ENCODE data around the gene NXF3. TPM values are rescaled to one million over a fixed set of nuclear protein-coding genes. Genes with fewer than 3 reads are reported as not detected.
"Not testable (repeated sequence)": the region's sequence is repeated elsewhere in the genome, so short reads cannot be mapped to it uniquely, and the experiment has no call there.

The NXF3 gene
- total RNA-seq, result not detected in 2 replicates

GRCh38 chrX:103092942-103093341, at the start of gene NXF3:
Gene NXF3 (minus strand): TSS chrX:103093143. CDS start chrX:103093023, 120 bp downstream.
- intact Hi-C loops (cut with micrococcal nuclease), result no loop called here

GRCh38 chrX:103136528-103136927, 43.6 kb upstream of the NXF3 start:
- intact Hi-C loops (cut with micrococcal nuclease), result not testable (repeated sequence)

- intact Hi-C loops (cut with micrococcal nuclease), result no loop called here
Measured at GRCh38 chrX:103124284-103124683, 31.3 kb upstream of the NXF3 start.

GRCh38 chrX:103120748-103121147, 27.8 kb upstream of the NXF3 start:
- intact Hi-C loops (cut with micrococcal nuclease), result no loop called here

GRCh38 chrX:103116970-103117369, 24.0 kb upstream of the NXF3 start:
- intact Hi-C loops (cut with micrococcal nuclease), result not testable (repeated sequence)

- intact Hi-C loops (cut with micrococcal nuclease), result not testable (repeated sequence)
Measured at GRCh38 chrX:103109497-103109896, 16.6 kb upstream of the NXF3 start.

GRCh38 chrX:103107836-103108235, 14.9 kb upstream of the NXF3 start:
- intact Hi-C loops (cut with micrococcal nuclease), result no loop called here

GRCh38 chrX:103107227-103107737, 14.3 kb upstream of the NXF3 start:
- intact Hi-C loops (cut with micrococcal nuclease), result not testable (repeated sequence)

- intact Hi-C loops (cut with micrococcal nuclease), result not testable (repeated sequence)
Measured at GRCh38 chrX:103104370-103104769, 11.4 kb upstream of the NXF3 start.

- intact Hi-C loops (cut with micrococcal nuclease), result not testable (repeated sequence)
Measured at GRCh38 chrX:103103866-103104265, 10.9 kb upstream of the NXF3 start.

GRCh38 chrX:103101299-103102042, 8.5 kb upstream of the NXF3 start:
- intact Hi-C loops (cut with micrococcal nuclease), result no loop called here

GRCh38 chrX:103100484-103100883, 7.5 kb upstream of the NXF3 start:
- intact Hi-C loops (cut with micrococcal nuclease), result no loop called here

- intact Hi-C loops (cut with micrococcal nuclease), result no loop called here
Measured at GRCh38 chrX:103099691-103100090, 6.7 kb upstream of the NXF3 start.

GRCh38 chrX:103098488-103098887, 5.5 kb upstream of the NXF3 start:
- intact Hi-C loops (cut with micrococcal nuclease), result no loop called here

GRCh38 chrX:103081051-103081450, 11.9 kb downstream of the NXF3 start:
- intact Hi-C loops (cut with micrococcal nuclease), result no loop called here

- intact Hi-C loops (cut with micrococcal nuclease), result no loop called here
Measured at GRCh38 chrX:103073467-103073866, 19.5 kb downstream of the NXF3 start.

- intact Hi-C loops (cut with micrococcal nuclease), result no loop called here
Measured at GRCh38 chrX:103066606-103067005, 26.3 kb downstream of the NXF3 start.

GRCh38 chrX:103063918-103064434, 29.0 kb downstream of the NXF3 start, which contains the start of gene BEX1:
Gene BEX1 (minus strand): TSS chrX:103064171. CDS start chrX:103063274, 897 bp downstream.
- intact Hi-C loops (cut with micrococcal nuclease), result no loop called here

- intact Hi-C loops (cut with micrococcal nuclease), result no loop called here
Measured at GRCh38 chrX:103063191-103063845, 29.6 kb downstream of the NXF3 start.

- intact Hi-C loops (cut with micrococcal nuclease), result no loop called here
Measured at GRCh38 chrX:103061486-103061885, 31.5 kb downstream of the NXF3 start.

GRCh38 chrX:103056902-103057301, 36.0 kb downstream of the NXF3 start:
- intact Hi-C loops (cut with micrococcal nuclease), result no loop called here

- intact Hi-C loops (cut with micrococcal nuclease), result no loop called here
Measured at GRCh38 chrX:103052625-103053024, 40.3 kb downstream of the NXF3 start.

All from T-helper 1 cell treated with Interleukin-12 subunit alpha and Interleukin-12 subunit beta and Interleukin-4 antibody, amounts not matched to agents 30 ng/mL and 1 ng/mL, for 36 hours (primary cell).